Measurements from ENCODE around the gene KATNAL2.
"Not testable (repeated sequence)": the region's sequence is repeated elsewhere in the genome, so short reads cannot be mapped to it uniquely, and the experiment has no call there.

DNA sequence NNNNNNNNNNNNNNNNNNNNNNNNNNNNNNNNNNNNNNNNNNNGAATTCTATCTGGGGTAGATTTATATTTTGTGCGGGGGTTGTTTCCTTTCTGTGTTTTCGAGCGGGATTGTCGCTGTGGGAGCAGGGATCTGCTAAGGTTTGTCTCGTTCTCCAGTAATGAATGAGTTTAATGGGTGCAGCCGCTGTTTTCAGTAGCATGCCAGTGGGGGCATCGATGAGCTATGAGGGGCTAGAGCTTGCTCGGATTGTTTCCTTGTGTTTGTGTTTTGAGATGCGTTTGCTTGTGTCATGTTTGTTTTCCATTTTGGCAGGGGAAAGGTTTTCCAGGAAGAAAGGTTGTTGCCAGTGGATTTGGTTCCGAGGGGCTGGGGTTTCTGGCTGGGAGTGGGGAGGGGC lies 102.5 kb downstream of the KATNAL2 start:
- TF ChIP-seq EZH2 (IDR thresholded peaks at IDR 0.05; ENCODE audit: insufficient read depth, poor library complexity, severe bottlenecking); EZH2phosphoT487 (IDR thresholded peaks at IDR 0.05; ENCODE audit: insufficient read depth, low read depth): not testable (repeated sequence)

Data from GM23248 (cell line).